Adrenal gland (tissue), 5 donors: ENCODE data around the gene TMPRSS12.

Experiments used
- CTCF ChIP-seq, 6 experiments: fragments of 450-650 bp in 4 of 6; fragments of 200-600 bp in 2 of 6; sonication (generic) in 1 of 6; IDR thresholded peaks; 1 replicate in 5 of 6; 2 replicates in 1 of 6; pipeline versions ENCODE4 v1.5.1 to v1.8.0; 2016 to 2021; ENCODE audit warnings: antibody characterized with exemption in 6 of 6, mild to moderate bottlenecking in 2 of 6, moderate library complexity in 1 of 6
- POLR2A ChIP-seq, 2 donors: fragments of 450-650 bp; IDR thresholded peaks; one replicate each; pipeline ENCODE4 v1.6.1; 2017; ENCODE audit warnings: antibody characterized with exemption in 2 of 2, mild to moderate bottlenecking in 2 of 2, moderate library complexity in 1 of 2
- donor health status: DM: no; HTN: no; CAD: no.

- TF ChIP-seq CTCF (IDR thresholded peaks at IDR 0.05) (no peak), POLR2A (IDR thresholded peaks at IDR 0.05) (no peak)
Observed at GRCh38 chr12:50839042-50839441, 3.7 kb upstream of the TMPRSS12 start.
